ENCODE results near the gene CPNE5. TPM values are rescaled to one million over a fixed set of nuclear protein-coding genes. Genes with fewer than 3 reads are reported as not detected.

CPNE5 gene
- total RNA-seq, 1 donor from 2014 or later, result 2.9 TPM

GRCh38 chr6:36809941-36810803 lies 29.1 kb downstream of the CPNE5 start:
- Mint-ChIP-seq H3K4me3 (ENCODE audit: unreplicated experiment) (no peak overlapping the region), H3K9me3 (ENCODE audit: unreplicated experiment) (peaks cover 8% of the 10 kb centered on the region), H3K27ac (ENCODE audit: unreplicated experiment) (no peak overlapping the region), H3K36me3 (ENCODE audit: unreplicated experiment) (no peaks in the 10 kb centered on the region), H3K4me1 (ENCODE audit: low read depth, unreplicated experiment) (peaks cover 20% of the 10 kb centered on the region), H3K27me3 (ENCODE audit: unreplicated experiment) (peaks cover 5% of the 10 kb centered on the region)
- no peak for DNase-seq
- TF ChIP-seq CTCF (IDR thresholded peaks at IDR 0.05; ENCODE audit: partially characterized antibody, unreplicated experiment), result no peak

GRCh38 chr6:36809156-36809555 lies 30.1 kb downstream of the CPNE5 start:
- TF ChIP-seq CTCF (IDR thresholded peaks at IDR 0.05; ENCODE audit: partially characterized antibody, unreplicated experiment), result no peak
- Mint-ChIP-seq H3K9me3 (ENCODE audit: unreplicated experiment) (peaks cover 8% of the 10 kb centered on the region), H3K27me3 (ENCODE audit: unreplicated experiment) (peaks cover 6% of the 10 kb centered on the region), H3K4me3 (ENCODE audit: unreplicated experiment) (no peak overlapping the region), H3K4me1 (ENCODE audit: low read depth, unreplicated experiment) (peaks cover 28% of the 10 kb centered on the region), H3K27ac (ENCODE audit: unreplicated experiment) (no peak overlapping the region), H3K36me3 (ENCODE audit: unreplicated experiment) (no peaks in the 10 kb centered on the region)
- no peak for DNase-seq

GRCh38 chr6:36808634-36809033 lies 30.6 kb downstream of the CPNE5 start:
- Mint-ChIP-seq H3K9me3 (ENCODE audit: unreplicated experiment) (peaks cover 8% of the 10 kb centered on the region), H3K4me1 (ENCODE audit: low read depth, unreplicated experiment) (peaks cover 30% of the 10 kb centered on the region), H3K4me3 (ENCODE audit: unreplicated experiment) (no peak overlapping the region), H3K27ac (ENCODE audit: unreplicated experiment) (no peak overlapping the region), H3K27me3 (ENCODE audit: unreplicated experiment) (peaks cover 4% of the 10 kb centered on the region), H3K36me3 (ENCODE audit: unreplicated experiment) (no peaks in the 10 kb centered on the region)
- no peak for TF ChIP-seq CTCF (IDR thresholded peaks at IDR 0.05; ENCODE audit: partially characterized antibody, unreplicated experiment)
- DNase-seq, result no peak

- Mint-ChIP-seq H3K9me3 (ENCODE audit: unreplicated experiment) (peaks cover 6% of the 10 kb centered on the region), H3K4me1 (ENCODE audit: low read depth, unreplicated experiment) (peaks cover 35% of the 10 kb centered on the region), H3K36me3 (ENCODE audit: unreplicated experiment) (no peaks in the 10 kb centered on the region), H3K27ac (ENCODE audit: unreplicated experiment) (no peak overlapping the region), H3K27me3 (ENCODE audit: unreplicated experiment) (peaks cover 4% of the 10 kb centered on the region), H3K4me3 (ENCODE audit: unreplicated experiment) (no peak overlapping the region)
- DNase-seq, result no peak
- TF ChIP-seq CTCF (IDR thresholded peaks at IDR 0.05; ENCODE audit: partially characterized antibody, unreplicated experiment), result no peak
Observed at GRCh38 chr6:36807750-36808149, 31.5 kb downstream of the CPNE5 start.

- Mint-ChIP-seq H3K9me3 (ENCODE audit: unreplicated experiment) (peaks cover 6% of the 10 kb centered on the region), H3K4me3 (ENCODE audit: unreplicated experiment) (no peak overlapping the region), H3K27me3 (ENCODE audit: unreplicated experiment) (peaks cover 4% of the 10 kb centered on the region), H3K36me3 (ENCODE audit: unreplicated experiment) (no peaks in the 10 kb centered on the region), H3K4me1 (ENCODE audit: low read depth, unreplicated experiment) (peaks cover 35% of the 10 kb centered on the region), H3K27ac (ENCODE audit: unreplicated experiment) (no peak overlapping the region)
- DNase-seq, result no peak
- TF ChIP-seq CTCF (IDR thresholded peaks at IDR 0.05; ENCODE audit: partially characterized antibody, unreplicated experiment), result no peak
Observed at GRCh38 chr6:36807143-36807542, 32.1 kb downstream of the CPNE5 start.

All from glutamatergic neuron (in vitro differentiated cells).